ENCODE measurements around the gene INSYN2A. TPM values are rescaled to one million over a fixed set of nuclear protein-coding genes. Genes with fewer than 3 reads are reported as not detected.

Gene INSYN2A
- total RNA-seq, 1 donor, result not detected

GRCh38 chr10:127151541-127151940 lies 44.9 kb downstream of the INSYN2A start:
- H3K4me3 ChIP-seq (ENCODE audit: low read length), result no peak overlapping the region
- no peaks in the 10 kb centered on the region for H3K9me3 ChIP-seq (ENCODE audit: low read depth, low read length)
- no peaks in the 10 kb centered on the region for H3K27me3 ChIP-seq (ENCODE audit: insufficient read depth, low read length)
- H3K4me1 ChIP-seq (ENCODE audit: insufficient read depth, low read length), result peaks cover 10% of the 10 kb centered on the region

DNA sequence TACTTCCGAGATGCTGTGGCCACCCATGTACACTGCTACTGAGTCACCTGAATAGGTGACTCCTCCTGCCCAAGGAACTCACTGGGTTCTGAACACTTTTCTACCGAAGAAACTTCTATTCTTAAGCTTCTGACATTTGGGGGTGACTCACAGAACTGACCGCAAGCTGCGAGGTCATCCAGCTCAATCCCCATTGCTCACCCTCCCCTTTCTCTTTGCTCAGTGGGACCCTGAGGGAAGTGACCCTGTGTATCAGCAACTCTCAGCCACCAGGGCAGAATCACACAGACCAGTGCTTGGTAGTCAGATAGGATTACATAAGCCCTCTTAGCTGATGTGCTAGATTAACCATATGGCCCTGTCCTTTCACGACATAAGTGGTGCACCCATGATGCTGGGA lies 46.3 kb downstream of the INSYN2A start:
- Histone ChIP-seq H3K9me3 (ENCODE audit: low read depth, low read length) (no peaks in the 10 kb centered on the region), H3K27me3 (ENCODE audit: insufficient read depth, low read length) (no peaks in the 10 kb centered on the region), H3K4me1 (ENCODE audit: insufficient read depth, low read length) (peaks cover 10% of the 10 kb centered on the region), H3K4me3 (ENCODE audit: low read length) (no peak overlapping the region)

DNA sequence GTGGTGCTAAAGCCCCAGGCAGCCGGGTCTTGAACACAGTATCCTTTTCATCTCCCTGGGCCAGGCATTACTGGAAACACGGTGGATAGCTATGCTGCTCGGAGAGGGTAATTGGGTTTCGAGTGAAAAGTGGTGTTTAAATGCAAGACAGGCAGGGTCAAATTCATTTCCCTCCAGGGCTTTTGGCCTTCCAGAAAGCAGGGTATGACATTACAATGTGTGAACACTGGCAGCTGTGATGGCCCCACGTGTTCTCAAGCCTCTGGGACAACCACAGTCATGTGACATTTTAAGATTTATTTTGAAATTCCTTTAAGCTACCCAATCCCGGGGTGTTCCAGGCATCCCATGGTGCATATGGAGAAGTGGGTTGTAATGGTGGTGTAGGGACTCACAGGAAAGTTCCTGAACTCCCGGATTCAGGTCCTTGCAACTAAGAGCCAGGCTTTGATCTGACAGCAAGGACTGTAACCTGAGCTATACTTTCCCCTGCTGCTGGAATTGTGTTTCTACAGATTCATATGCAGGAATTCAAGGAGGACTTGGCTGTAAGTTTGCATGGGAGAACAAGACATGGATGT lies 46.8 kb downstream of the INSYN2A start:
- Histone ChIP-seq H3K4me3 (ENCODE audit: low read length) (no peak overlapping the region), H3K4me1 (ENCODE audit: insufficient read depth, low read length) (peaks cover 10% of the 10 kb centered on the region), H3K9me3 (ENCODE audit: low read depth, low read length) (no peaks in the 10 kb centered on the region), H3K27me3 (ENCODE audit: insufficient read depth, low read length) (no peaks in the 10 kb centered on the region)

DNA sequence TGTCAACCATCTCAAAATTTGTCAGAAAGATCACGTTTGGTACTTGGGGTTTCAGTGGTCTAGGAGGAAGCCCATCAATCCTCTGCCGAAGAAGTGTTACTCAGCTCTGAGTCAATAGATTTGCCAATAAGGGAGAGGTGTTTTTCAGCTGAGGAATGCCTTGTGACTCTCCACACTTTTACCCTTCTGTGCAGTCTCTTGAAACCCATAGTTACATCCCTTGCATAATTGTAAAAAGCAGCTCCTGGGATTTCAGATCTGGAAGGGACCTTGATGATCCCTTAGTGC lies 47.5 kb downstream of the INSYN2A start:
- Histone ChIP-seq H3K27me3 (ENCODE audit: insufficient read depth, low read length) (no peaks in the 10 kb centered on the region), H3K9me3 (ENCODE audit: low read depth, low read length) (no peaks in the 10 kb centered on the region), H3K4me1 (ENCODE audit: insufficient read depth, low read length) (peaks cover 10% of the 10 kb centered on the region), H3K4me3 (ENCODE audit: low read length) (no peak overlapping the region)

- Histone ChIP-seq H3K4me3 (ENCODE audit: low read length) (no peak overlapping the region), H3K4me1 (ENCODE audit: insufficient read depth, low read length) (peaks cover 10% of the 10 kb centered on the region), H3K27me3 (ENCODE audit: insufficient read depth, low read length) (no peaks in the 10 kb centered on the region), H3K9me3 (ENCODE audit: low read depth, low read length) (no peaks in the 10 kb centered on the region)
Observed at GRCh38 chr10:127148066-127148932, 48.1 kb downstream of the INSYN2A start.

GRCh38 chr10:127146661-127147060 lies 49.7 kb downstream of the INSYN2A start:
- no peaks in the 10 kb centered on the region for H3K27me3 ChIP-seq (ENCODE audit: insufficient read depth, low read length)
- H3K4me1 ChIP-seq (ENCODE audit: insufficient read depth, low read length), result peaks cover 10% of the 10 kb centered on the region
- no peaks in the 10 kb centered on the region for H3K9me3 ChIP-seq (ENCODE audit: low read depth, low read length)
- no peak overlapping the region for H3K4me3 ChIP-seq (ENCODE audit: low read length)

Measured in mononuclear cell (primary cell).